ENCODE data around the gene MTMR3. TPM values are rescaled to one million over a fixed set of nuclear protein-coding genes. Genes with fewer than 3 reads are reported as not detected.

The MTMR3 gene
- total and polyA plus RNA-seq, 2 donors from 2014 or later, result 9.6 to 56.2 TPM

DNA sequence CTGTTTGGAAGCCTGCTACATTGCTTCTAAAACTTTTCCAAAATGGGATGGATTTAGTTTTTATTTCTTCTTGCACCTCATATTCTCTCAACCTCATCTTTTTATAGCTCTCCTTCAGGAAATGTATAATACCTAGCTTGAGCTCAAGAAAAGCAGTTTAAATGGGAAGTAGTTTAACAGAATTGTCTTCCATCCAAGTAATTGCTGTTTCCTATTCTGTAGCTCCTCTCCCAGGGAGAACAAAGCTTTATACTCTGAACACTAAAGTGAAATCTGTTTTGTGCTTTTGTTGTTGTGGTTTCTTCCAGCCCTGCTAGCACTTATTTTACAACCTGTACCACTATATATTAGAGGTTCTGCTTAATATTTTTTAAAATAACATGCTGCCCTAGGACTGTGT is 114.1 kb downstream of the MTMR3 start:
- DNase-seq (no peak), FAIRE-seq (no peak)
- intact Hi-C loops (cut with DNase I), result no loop called here
- Histone ChIP-seq H3K36me3 (ENCODE audit: control insufficient read depth in 2 of 3, insufficient read depth in 3 of 3, low read length in 3 of 3) (peaks cover 0 to 10% (median 5%) of the 10 kb centered on the region in 3 donors), H3K9ac (ENCODE audit: low read length in 3 of 3) (no peak overlapping the region), H3K27ac (ENCODE audit: low read depth in 2 of 2, low read length in 2 of 2) (no peak overlapping the region), H3K27me3 (ENCODE audit: control insufficient read depth, insufficient read depth, low read length) (no peaks in the 10 kb centered on the region), H3K4me3 (ENCODE audit: low read length in 3 of 3) (no peak overlapping the region), H3K9me3 (ENCODE audit: control insufficient read depth in 2 of 3, insufficient read depth in 1 of 3, low read length in 3 of 3) (no peaks in the 10 kb centered on the region), H3K4me1 (ENCODE audit: control insufficient read depth in 2 of 3, insufficient read depth in 2 of 3, low read depth in 1 of 3, low read length in 3 of 3) (peaks cover 0 to 6% (median 5%) of the 10 kb centered on the region in 3 donors)
- TF ChIP-seq, protein P1, sequence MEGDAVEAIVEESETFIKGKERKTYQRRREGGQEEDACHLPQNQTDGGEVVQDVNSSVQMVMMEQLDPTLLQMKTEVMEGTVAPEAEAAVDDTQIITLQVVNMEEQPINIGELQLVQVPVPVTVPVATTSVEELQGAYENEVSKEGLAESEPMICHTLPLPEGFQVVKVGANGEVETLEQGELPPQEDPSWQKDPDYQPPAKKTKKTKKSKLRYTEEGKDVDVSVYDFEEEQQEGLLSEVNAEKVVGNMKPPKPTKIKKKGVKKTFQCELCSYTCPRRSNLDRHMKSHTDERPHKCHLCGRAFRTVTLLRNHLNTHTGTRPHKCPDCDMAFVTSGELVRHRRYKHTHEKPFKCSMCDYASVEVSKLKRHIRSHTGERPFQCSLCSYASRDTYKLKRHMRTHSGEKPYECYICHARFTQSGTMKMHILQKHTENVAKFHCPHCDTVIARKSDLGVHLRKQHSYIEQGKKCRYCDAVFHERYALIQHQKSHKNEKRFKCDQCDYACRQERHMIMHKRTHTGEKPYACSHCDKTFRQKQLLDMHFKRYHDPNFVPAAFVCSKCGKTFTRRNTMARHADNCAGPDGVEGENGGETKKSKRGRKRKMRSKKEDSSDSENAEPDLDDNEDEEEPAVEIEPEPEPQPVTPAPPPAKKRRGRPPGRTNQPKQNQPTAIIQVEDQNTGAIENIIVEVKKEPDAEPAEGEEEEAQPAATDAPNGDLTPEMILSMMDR (IDR thresholded peaks at IDR 0.05; ENCODE audit: borderline replicate concordance, extremely low read depth, insufficient read depth), result no peak

DNA sequence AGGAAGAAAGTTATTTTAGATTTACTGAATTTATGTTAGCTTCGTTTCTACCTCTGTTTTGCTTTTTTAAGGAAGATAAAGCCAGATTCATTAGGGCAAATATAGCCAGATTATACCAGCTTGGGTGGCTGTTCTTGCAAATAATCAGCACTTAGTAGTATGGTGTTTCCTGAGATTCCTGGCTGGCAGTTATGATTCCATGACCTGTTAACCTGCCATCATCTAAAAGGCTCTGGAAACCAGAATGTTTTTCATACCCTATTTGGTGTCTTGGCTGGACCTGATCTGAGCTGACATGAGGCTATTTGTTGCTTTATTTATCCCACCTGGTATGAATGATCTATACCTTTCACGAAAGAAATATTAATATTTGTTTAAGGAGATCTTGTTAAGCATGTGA is 114.5 kb downstream of the MTMR3 start:
- Histone ChIP-seq H3K36me3 (ENCODE audit: control insufficient read depth in 2 of 3, insufficient read depth in 3 of 3, low read length in 3 of 3) (peaks cover 0 to 10% (median 5%) of the 10 kb centered on the region in 3 donors), H3K27me3 (ENCODE audit: control insufficient read depth, insufficient read depth, low read length) (no peaks in the 10 kb centered on the region), H3K4me1 (ENCODE audit: control insufficient read depth in 2 of 3, insufficient read depth in 2 of 3, low read depth in 1 of 3, low read length in 3 of 3) (peaks cover 0 to 7% (median 6%) of the 10 kb centered on the region in 3 donors), H3K4me3 (ENCODE audit: low read length in 3 of 3) (no peak overlapping the region), H3K9me3 (ENCODE audit: control insufficient read depth in 2 of 3, insufficient read depth in 1 of 3, low read length in 3 of 3) (no peaks in the 10 kb centered on the region), H3K9ac (ENCODE audit: low read length in 3 of 3) (no peak overlapping the region), H3K27ac (ENCODE audit: low read depth in 2 of 2, low read length in 2 of 2) (no peak overlapping the region)
- intact Hi-C loops (cut with DNase I), result no loop called here
- no peak for FAIRE-seq
- DNase-seq, result no peak
- TF ChIP-seq, protein P1 (IDR thresholded peaks at IDR 0.05; ENCODE audit: borderline replicate concordance, extremely low read depth, insufficient read depth), result no peak

DNA sequence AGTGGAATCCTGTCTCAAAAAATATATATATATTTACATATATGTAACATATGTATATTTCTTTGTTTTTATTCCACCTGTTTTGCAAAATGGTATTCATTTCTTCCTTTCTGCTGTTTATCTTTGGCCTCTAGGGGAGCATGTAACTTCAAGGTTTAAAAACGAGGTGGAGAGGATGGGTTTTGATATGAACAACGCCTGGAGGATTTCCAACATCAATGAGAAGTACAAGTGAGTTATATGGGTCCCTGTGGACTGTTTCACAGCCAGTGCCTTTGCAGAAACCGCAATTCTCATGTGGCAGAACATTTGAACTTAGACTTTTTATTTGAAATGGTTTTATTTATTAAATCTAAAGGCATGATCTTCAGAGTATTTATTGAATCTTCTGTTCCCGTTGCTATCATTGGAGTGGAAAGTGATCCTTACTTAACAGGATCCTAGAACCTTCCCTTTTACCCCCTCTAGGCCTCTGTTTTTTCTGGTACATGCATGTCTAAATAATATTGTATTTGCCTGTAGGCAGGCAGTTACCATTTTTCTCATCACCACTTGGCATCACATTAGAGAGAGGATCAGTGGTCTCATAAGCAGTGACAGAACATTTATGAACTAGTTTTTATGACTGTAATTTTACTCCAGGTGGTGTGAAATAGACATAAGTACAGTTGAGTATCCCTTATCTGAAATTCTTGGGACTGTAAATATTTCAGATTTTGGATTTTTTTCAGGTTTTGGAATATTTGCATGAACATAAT is 115.8 kb downstream of the MTMR3 start:
- H3K4me3 ChIP-seq (ENCODE audit: low read length in 3 of 3), result no peak overlapping the region
- FAIRE-seq (no peak), DNase-seq (no peak)
- H3K36me3 ChIP-seq (ENCODE audit: control insufficient read depth in 2 of 3, insufficient read depth in 3 of 3, low read length in 3 of 3), result peaks cover 3 to 16% (median 7%) of the 10 kb centered on the region in 3 donors
- TF ChIP-seq, protein P1 (IDR thresholded peaks at IDR 0.05; ENCODE audit: borderline replicate concordance, extremely low read depth, insufficient read depth), result no peak
- H3K9me3 ChIP-seq (ENCODE audit: control insufficient read depth in 2 of 3, insufficient read depth in 1 of 3, low read length in 3 of 3), result no peaks in the 10 kb centered on the region
- peaks cover 0 to 7% (median 6%) of the 10 kb centered on the region in 3 donors for H3K4me1 ChIP-seq (ENCODE audit: control insufficient read depth in 2 of 3, insufficient read depth in 2 of 3, low read depth in 1 of 3, low read length in 3 of 3)
- H3K27me3 ChIP-seq (ENCODE audit: control insufficient read depth, insufficient read depth, low read length), result no peaks in the 10 kb centered on the region
- intact Hi-C loops (cut with DNase I), result no loop called here
- H3K27ac ChIP-seq (ENCODE audit: low read depth in 2 of 2, low read length in 2 of 2), result no peak overlapping the region
- H3K9ac ChIP-seq (ENCODE audit: low read length in 3 of 3), result no peak overlapping the region
